ENCODE measurements around the gene PKP4.

GRCh38 chr2:158559252-158559651, 102.5 kb downstream of the PKP4 start:
- TF ChIP-seq CTCF (conservative IDR thresholded peaks at IDR 0.05; ENCODE audit: low read depth, low read length) (no peak), EZH2 (IDR thresholded peaks at IDR 0.05; ENCODE audit: borderline replicate concordance, low read depth, low read length, poor library complexity, severe bottlenecking) (no peak)

Data from A673 (cell line).